ENCODE measurements around the gene MYMK.
A peak's percentile ranks its signal among the peaks of the same experiment; 100 is the strongest.

MYMK gene

DNA sequence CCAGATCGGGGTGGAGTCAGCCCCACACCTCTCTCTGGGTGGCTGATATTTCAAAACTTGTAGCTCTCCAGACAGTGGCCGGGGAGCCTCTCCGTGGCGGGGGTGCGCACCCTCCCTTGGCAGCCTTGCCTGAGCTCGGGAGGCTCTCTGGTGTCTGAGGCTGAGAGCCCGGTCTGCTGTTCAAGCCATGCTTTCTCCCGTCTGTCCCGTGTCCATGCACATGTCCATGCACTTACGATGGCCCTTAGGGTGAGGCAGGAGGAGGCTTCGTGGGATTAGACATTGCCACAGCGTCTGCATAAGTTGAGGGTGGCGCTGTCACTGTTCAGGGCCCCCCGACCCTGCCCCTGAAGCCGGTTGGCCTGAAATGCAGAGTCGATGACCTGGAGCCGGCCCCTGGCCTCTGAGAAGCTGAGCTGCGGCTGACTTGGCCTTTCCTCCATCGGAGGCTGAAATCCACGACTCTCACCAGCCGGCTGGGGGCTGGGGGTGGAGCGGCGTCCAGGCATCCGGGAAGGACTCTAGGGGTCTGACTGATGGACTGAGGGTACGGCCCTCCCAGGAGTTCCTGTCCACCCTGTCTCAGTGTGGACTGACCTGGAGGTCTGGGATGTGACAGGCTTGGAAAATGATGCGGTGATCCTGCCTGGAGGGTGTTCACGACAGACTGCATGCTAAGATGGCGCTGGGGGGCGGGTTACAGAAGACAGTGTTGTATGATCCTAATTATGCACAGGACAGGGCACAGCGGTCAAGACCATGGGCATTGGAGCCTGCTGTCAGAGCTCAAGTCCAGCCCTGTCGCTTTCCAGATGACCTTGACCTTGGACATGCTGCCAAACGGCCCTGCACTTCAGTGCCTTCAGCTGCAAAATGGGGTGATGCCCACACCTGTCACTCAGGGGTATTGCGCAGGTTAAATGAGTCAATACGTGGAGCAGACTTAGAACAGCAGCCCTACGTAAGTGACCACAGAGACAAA is 27.6 kb downstream of the MYMK start:
- Histone ChIP-seq H2BK12ac (ENCODE audit: low read length) (peak overlapping the region; percentile 46), H3K18ac (ENCODE audit: low read length) (peak overlapping the region; percentile 16), H2BK120ac (ENCODE audit: low read depth, low read length) (no peak overlapping the region), H3K36me3 (replicated peaks in 1 of 2; ENCODE audit: control insufficient read depth in 2 of 2, insufficient read depth in 2 of 2, low read length in 2 of 2) (peaks cover 0 to 8% of the 10 kb centered on the region in 2 donors), H3K27me3 (ENCODE audit: control insufficient read depth in 3 of 3, insufficient read depth in 3 of 3, low read depth in 1 of 3, low read length in 3 of 3) (peaks cover 0 to 38% (median 11%) of the 10 kb centered on the region in 3 experiments), H3K23ac (ENCODE audit: low read depth, low read length, poor library complexity) (no peak overlapping the region), H3K4me3 (ENCODE audit: low read length in 2 of 2) (no peak overlapping the region), H3K4ac (ENCODE audit: low read length) (no peak overlapping the region), H3K79me1 (ENCODE audit: low read depth, low read length) (no peaks in the 10 kb centered on the region), H4K91ac (ENCODE audit: low read depth, low read length, poor library complexity) (no peak overlapping the region), H2BK15ac (ENCODE audit: low read length) (no peak overlapping the region), H3K27ac (replicated peaks; ENCODE audit: low read length) (no peak overlapping the region), H2AK5ac (ENCODE audit: low read depth, low read length) (peak overlapping the region; percentile 53), H3K9ac (ENCODE audit: low read depth, low read length, poor library complexity) (no peak overlapping the region), H2AFZ (ENCODE audit: low read length) (peak overlapping the region; percentile 25), H3K14ac (ENCODE audit: low read length) (peak overlapping the region; percentile 84), H3K9me3 (replicated peaks in 1 of 2; ENCODE audit: control insufficient read depth in 2 of 2, insufficient read depth in 1 of 2, low read depth in 1 of 2, low read length in 2 of 2) (peaks cover 3 to 12% of the 10 kb centered on the region in 2 donors), H4K8ac (ENCODE audit: low read depth, low read length) (no peak overlapping the region), H2BK5ac (ENCODE audit: low read length) (no peak overlapping the region), H3K4me1 (ENCODE audit: control insufficient read depth in 2 of 2, insufficient read depth in 1 of 2, low read depth in 1 of 2, low read length in 2 of 2) (peaks cover 16 to 18% of the 10 kb centered on the region in 2 donors), H3K4me2 (ENCODE audit: insufficient read depth, low read length, poor library complexity, severe bottlenecking) (no peak overlapping the region)
- no peak for DNase-seq (ENCODE audit: low spot score)
- no CpG with 5 or more reads among the region's 35 CpGs for WGBS, 2 donors (ENCODE audit: extremely low coverage in 2 of 2, insufficient read length in 2 of 2, insufficient replicate concordance in 1 of 2)

DNA sequence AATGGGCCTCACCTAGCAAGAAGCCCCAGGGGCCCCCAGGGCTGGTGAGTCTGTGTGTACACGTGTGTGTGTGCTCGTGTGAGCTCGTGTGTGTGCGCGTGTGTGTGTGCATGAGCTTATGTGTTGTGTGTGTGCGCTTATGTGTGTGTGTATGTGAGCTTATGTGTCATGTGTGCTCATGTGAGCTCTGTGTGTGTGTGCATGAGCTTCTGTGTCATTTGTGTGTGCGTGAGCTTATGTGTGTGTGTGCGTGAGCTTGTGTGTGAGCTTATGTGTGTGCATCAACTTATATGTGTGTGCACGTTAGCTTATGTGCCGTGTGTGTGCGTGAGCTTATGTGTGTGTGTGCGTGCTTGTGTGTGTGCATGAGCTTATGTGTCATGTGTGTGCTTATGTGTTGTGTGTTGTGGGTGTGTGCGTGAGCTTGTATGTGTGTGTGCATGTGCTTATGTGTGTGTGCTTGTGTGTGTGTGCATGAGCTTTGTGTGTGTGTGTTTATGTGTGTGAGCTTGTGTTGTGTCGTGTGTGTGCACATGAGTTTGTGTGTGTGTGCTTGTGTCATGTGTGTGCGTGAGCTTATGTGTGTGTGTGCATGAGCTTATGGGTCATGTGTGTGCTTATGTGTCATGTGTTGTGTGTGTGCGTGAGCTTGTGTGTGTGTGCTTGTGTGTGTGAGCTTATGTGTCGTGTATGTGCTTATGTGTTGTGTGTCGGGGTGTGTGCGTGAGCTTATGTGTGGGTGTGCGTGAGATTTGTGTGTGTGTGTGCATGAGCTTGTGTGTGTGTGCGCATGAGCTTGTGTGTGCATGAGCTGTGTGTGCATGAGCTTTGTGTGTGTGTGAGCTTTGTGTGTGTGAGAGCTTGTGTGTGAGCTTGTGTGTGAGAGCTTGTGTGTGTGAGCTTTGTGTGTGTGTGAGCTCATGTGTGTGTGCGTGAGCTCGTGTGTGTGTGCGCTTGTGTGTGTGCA is 29.1 kb downstream of the MYMK start:
- Histone ChIP-seq H3K18ac (ENCODE audit: low read length) (peak overlapping the region; percentile 21), H3K4me3 (ENCODE audit: low read length in 2 of 2) (peak overlapping the region in 1 of 2 donors; percentile 63), H3K9me3 (replicated peaks in 1 of 2; ENCODE audit: control insufficient read depth in 2 of 2, insufficient read depth in 1 of 2, low read depth in 1 of 2, low read length in 2 of 2) (peaks cover 3 to 12% of the 10 kb centered on the region in 2 donors), H3K9ac (ENCODE audit: low read depth, low read length, poor library complexity) (peak overlapping the region; percentile 24), H2AK5ac (ENCODE audit: low read depth, low read length) (peak overlapping the region; percentile 33), H3K23ac (ENCODE audit: low read depth, low read length, poor library complexity) (peak overlapping the region; percentile 87), H2BK120ac (ENCODE audit: low read depth, low read length) (no peak overlapping the region), H3K4ac (ENCODE audit: low read length) (no peak overlapping the region), H3K4me1 (ENCODE audit: control insufficient read depth in 2 of 2, insufficient read depth in 1 of 2, low read depth in 1 of 2, low read length in 2 of 2) (peaks cover 18 to 20% of the 10 kb centered on the region in 2 donors), H2AFZ (ENCODE audit: low read length) (no peak overlapping the region), H2BK15ac (ENCODE audit: low read length) (no peak overlapping the region), H4K8ac (ENCODE audit: low read depth, low read length) (peak overlapping the region; percentile 33), H2BK12ac (ENCODE audit: low read length) (no peak overlapping the region), H3K36me3 (replicated peaks in 1 of 2; ENCODE audit: control insufficient read depth in 2 of 2, insufficient read depth in 2 of 2, low read length in 2 of 2) (peaks cover 0 to 8% of the 10 kb centered on the region in 2 donors), H3K27me3 (ENCODE audit: control insufficient read depth in 3 of 3, insufficient read depth in 3 of 3, low read depth in 1 of 3, low read length in 3 of 3) (peaks cover 0 to 45% (median 11%) of the 10 kb centered on the region in 3 experiments), H3K4me2 (ENCODE audit: insufficient read depth, low read length, poor library complexity, severe bottlenecking) (no peak overlapping the region), H3K27ac (replicated peaks; ENCODE audit: low read length) (no peak overlapping the region), H3K79me1 (ENCODE audit: low read depth, low read length) (no peaks in the 10 kb centered on the region), H4K91ac (ENCODE audit: low read depth, low read length, poor library complexity) (peak overlapping the region; percentile 61), H2BK5ac (ENCODE audit: low read length) (no peak overlapping the region), H3K14ac (ENCODE audit: low read length) (peak overlapping the region; percentile 72)
- DNase-seq (ENCODE audit: low spot score): no peak
- WGBS, 2 donors (ENCODE audit: extremely low coverage in 2 of 2, insufficient read length in 2 of 2, insufficient replicate concordance in 1 of 2): 100% methylated on average over 4 of the region's 24 CpGs; no CpG with 5 or more reads in 1 of the 2 donors

- no peak overlapping the region for H3K4ac ChIP-seq (ENCODE audit: low read length)
- H3K27me3 ChIP-seq (ENCODE audit: control insufficient read depth in 3 of 3, insufficient read depth in 3 of 3, low read depth in 1 of 3, low read length in 3 of 3): peaks cover 0 to 47% (median 11%) of the 10 kb centered on the region in 3 experiments
- no peaks in the 10 kb centered on the region for H3K79me1 ChIP-seq (ENCODE audit: low read depth, low read length)
- no peak overlapping the region for H2AFZ ChIP-seq (ENCODE audit: low read length)
- H3K4me2 ChIP-seq (ENCODE audit: insufficient read depth, low read length, poor library complexity, severe bottlenecking): no peak overlapping the region
- H3K4me3 ChIP-seq (ENCODE audit: low read length in 2 of 2): no peak overlapping the region
- H3K14ac ChIP-seq (ENCODE audit: low read length): no peak overlapping the region
- peaks cover 0 to 12% of the 10 kb centered on the region in 2 donors for H3K9me3 ChIP-seq (replicated peaks in 1 of 2; ENCODE audit: control insufficient read depth in 2 of 2, insufficient read depth in 1 of 2, low read depth in 1 of 2, low read length in 2 of 2)
- DNase-seq (ENCODE audit: low spot score): no peak
- H2BK12ac ChIP-seq (ENCODE audit: low read length): no peak overlapping the region
- H3K9ac ChIP-seq (ENCODE audit: low read depth, low read length, poor library complexity): peak overlapping the region; percentile 70
- H3K4me1 ChIP-seq (ENCODE audit: control insufficient read depth in 2 of 2, insufficient read depth in 1 of 2, low read depth in 1 of 2, low read length in 2 of 2): peaks cover 14 to 20% of the 10 kb centered on the region in 2 donors
- no peak overlapping the region for H3K18ac ChIP-seq (ENCODE audit: low read length)
- H3K36me3 ChIP-seq (replicated peaks in 1 of 2; ENCODE audit: control insufficient read depth in 2 of 2, insufficient read depth in 2 of 2, low read length in 2 of 2): peaks cover 0 to 8% of the 10 kb centered on the region in 2 donors
- H3K23ac ChIP-seq (ENCODE audit: low read depth, low read length, poor library complexity): peak overlapping the region; percentile 65
- H2AK5ac ChIP-seq (ENCODE audit: low read depth, low read length): peak overlapping the region; percentile 89
- peak overlapping the region; percentile 53 for H2BK5ac ChIP-seq (ENCODE audit: low read length)
- no peak overlapping the region for H2BK15ac ChIP-seq (ENCODE audit: low read length)
- H3K27ac ChIP-seq (replicated peaks; ENCODE audit: low read length): no peak overlapping the region
- WGBS, 2 donors (ENCODE audit: extremely low coverage in 2 of 2, insufficient read length in 2 of 2, insufficient replicate concordance in 1 of 2): no CpG with 5 or more reads among the region's 24 CpGs
- no peak overlapping the region for H4K91ac ChIP-seq (ENCODE audit: low read depth, low read length, poor library complexity)
- no peak overlapping the region for H4K8ac ChIP-seq (ENCODE audit: low read depth, low read length)
- H2BK120ac ChIP-seq (ENCODE audit: low read depth, low read length): no peak overlapping the region
Measured at GRCh38 chr9:133494636-133495326, 30.0 kb downstream of the MYMK start.
